GM23338 (cell line): Measurements from ENCODE around the gene PAEP. TPM values are rescaled to one million over a fixed set of nuclear protein-coding genes. Genes with fewer than 3 reads are reported as not detected.
"Not testable (repeated sequence)": the region's sequence is repeated elsewhere in the genome, so short reads cannot be mapped to it uniquely, and the experiment has no call there.

Experiments used
- ATAC-seq: fragments of 200-7000 bp; cut with Tn5 transposase; 3 replicates; pipeline ENCODE4 v1.9.1; 2020
- DNase-seq: peaks from one replicate; pipeline ENCODE4 v3.0.0-alpha.2; 2015; ENCODE audit warnings: low spot score
- H2AFZ ChIP-seq: fragments of 200-600 bp; sonication (generic); 2 replicates; pipeline ENCODE4 v1.8.0; 2016; ENCODE audit warnings: antibody characterized with exemption, mild to moderate bottlenecking, moderate library complexity
- H3F3A ChIP-seq: fragments of 200-600 bp; sonication (generic); replicated peaks from 2 replicates; pipeline ENCODE4 v1.8.0; 2017; ENCODE audit warnings: antibody characterized with exemption, mixed run types, low read depth
- H3K27ac ChIP-seq: fragments of 200-600 bp; sonication (generic); 2 replicates; pipeline ENCODE4 v1.6.1; 2016; ENCODE audit warnings: low read depth
- H3K27me3 ChIP-seq: fragments of 200-600 bp; sonication (generic); 2 replicates; pipeline ENCODE4 v1.8.0; 2016; ENCODE audit warnings: mild to moderate bottlenecking, mixed run types, moderate library complexity; ENCODE audit not compliant: insufficient read depth
- H3K36me3 ChIP-seq: fragments of 200-600 bp; sonication (generic); 2 replicates; pipeline ENCODE4 v1.8.0; 2016; ENCODE audit warnings: mild to moderate bottlenecking; ENCODE audit not compliant: insufficient read depth
- H3K4me1 ChIP-seq: fragments of 200-600 bp; sonication (generic); 2 replicates; pipeline ENCODE4 v1.8.0; 2016; ENCODE audit warnings: mild to moderate bottlenecking, moderate library complexity; ENCODE audit not compliant: insufficient read depth
- H3K4me2 ChIP-seq: fragments of 200-600 bp; sonication (generic); 2 replicates; pipeline ENCODE4 v1.7.1; 2017; ENCODE audit warnings: mixed run types
- H3K4me3 ChIP-seq: fragments of 200-600 bp; sonication (generic); 2 replicates; pipeline ENCODE4 v1.6.1; 2016; ENCODE audit warnings: mixed run types
- H3K79me2 ChIP-seq: fragments of 200-600 bp; sonication (generic); replicated peaks from 2 replicates; pipeline ENCODE4 v1.8.0; 2017; ENCODE audit warnings: mild to moderate bottlenecking; ENCODE audit not compliant: insufficient read depth
- H3K9me2 ChIP-seq: fragments of 200-600 bp; sonication (generic); 2 replicates; pipeline ENCODE4 v1.8.0; 2017; ENCODE audit not compliant: insufficient read depth
- H4K20me1 ChIP-seq: fragments of 200-600 bp; sonication (generic); replicated peaks from 2 replicates; pipeline ENCODE4 v1.8.0; 2017; ENCODE audit warnings: mild to moderate bottlenecking; ENCODE audit not compliant: insufficient read depth
- H3K27ac Mint-ChIP-seq: 2 replicates; pipeline ENCODE4 v1.8.0; 2020; ENCODE audit warnings: inconsistent platforms, mild to moderate bottlenecking, moderate library complexity, mixed read lengths
- H3K27me3 Mint-ChIP-seq: 3 replicates; pipeline ENCODE4 v1.8.0; 2022; ENCODE audit warnings: low read depth, mild to moderate bottlenecking, moderate library complexity, mixed read lengths, inconsistent platforms; ENCODE audit not compliant: insufficient read depth, poor library complexity
- H3K36me3 Mint-ChIP-seq: 3 replicates; pipeline ENCODE4 v1.8.0; 2021; ENCODE audit warnings: low read depth, mild to moderate bottlenecking, inconsistent platforms, moderate library complexity, mixed read lengths
- H3K4me1 Mint-ChIP-seq: 3 replicates; pipeline ENCODE4 v1.8.0; 2020; ENCODE audit warnings: mild to moderate bottlenecking, inconsistent platforms, mixed read lengths
- H3K4me3 Mint-ChIP-seq: 3 replicates; pipeline ENCODE4 v1.8.0; 2021; ENCODE audit warnings: moderate library complexity, mild to moderate bottlenecking, inconsistent platforms, mixed read lengths
- H3K9me3 Mint-ChIP-seq: 3 replicates; pipeline ENCODE4 v1.8.0; 2020; ENCODE audit warnings: moderate library complexity, mild to moderate bottlenecking, inconsistent platforms, mixed read lengths
- CREB1 ChIP-seq: fragments of 250-450 bp; sonication (Bioruptor Pico); IDR thresholded peaks from 2 replicates; pipeline ENCODE4 v1.5.0; 2020; ENCODE audit warnings: low read depth, mild to moderate bottlenecking, moderate library complexity
- EZH2 ChIP-seq: fragments of 200-600 bp; sonication (generic); IDR thresholded peaks from one replicate; pipeline ENCODE4 v1.8.0; 2017; ENCODE audit warnings: antibody characterized with exemption, mild to moderate bottlenecking, low read depth; ENCODE audit not compliant: unreplicated experiment
- EZH2phosphoT487 ChIP-seq: fragments of 200-600 bp; sonication (generic); IDR thresholded peaks from one replicate; pipeline ENCODE4 v1.8.1; 2018; ENCODE audit warnings: antibody characterized with exemption; ENCODE audit not compliant: unreplicated experiment
- JUNB ChIP-seq: IDR thresholded peaks from one replicate; pipeline ENCODE4 v1.6.1; 2016; ENCODE audit warnings: antibody characterized with exemption; ENCODE audit not compliant: unreplicated experiment
- POLR2AphosphoS5 ChIP-seq: IDR thresholded peaks from 2 replicates; pipeline ENCODE4 v1.6.1; 2016; ENCODE audit warnings: antibody characterized with exemption, low read depth
- REST ChIP-seq: IDR thresholded peaks from one replicate; pipeline ENCODE4 v1.6.1; 2018; ENCODE audit warnings: antibody characterized with exemption; ENCODE audit not compliant: unreplicated experiment
- ZNF114 ChIP-seq: fragments of 250-450 bp; sonication (Bioruptor Pico); IDR thresholded peaks from 2 replicates; pipeline ENCODE4 v1.5.0; 2020; ENCODE audit warnings: mild to moderate bottlenecking, moderate library complexity
- ZNF331 ChIP-seq: fragments of 250-450 bp; sonication (Bioruptor Pico); IDR thresholded peaks from 2 replicates; pipeline ENCODE4 v1.5.0; 2020; ENCODE audit warnings: low read depth, mild to moderate bottlenecking, moderate library complexity
- ZNF462 ChIP-seq: fragments of 250-450 bp; sonication (Bioruptor Pico); IDR thresholded peaks from 2 replicates; pipeline ENCODE4 v1.5.0; 2020; ENCODE audit warnings: mild to moderate bottlenecking, moderate library complexity
- polyA plus RNA-seq: library from polyadenylated mRNA; unstranded; fragments of >200 nt; fragmentation: Nextera tagmentation; extraction: Ambion mirVana; gene quantifications from 2 replicates; pipeline ENCODE4 v1.2.1, GENCODE V29; 2016
- total RNA-seq: library from RNA; depleted of rRNA; stranded (reverse); fragments of >200 nt; shearing (Covaris generic); gene quantifications from 2 replicates; pipeline ENCODE4 v1.2.3, GENCODE V29; 2014
- TF ChIP-seq, protein P1 (sequence below): IDR thresholded peaks from 2 replicates; pipeline ENCODE4 v1.6.1; 2016; ENCODE audit warnings: antibody characterized with exemption

PAEP gene
- total and polyA plus RNA-seq, 2 experiments from 2014 or later: not detected

DNA sequence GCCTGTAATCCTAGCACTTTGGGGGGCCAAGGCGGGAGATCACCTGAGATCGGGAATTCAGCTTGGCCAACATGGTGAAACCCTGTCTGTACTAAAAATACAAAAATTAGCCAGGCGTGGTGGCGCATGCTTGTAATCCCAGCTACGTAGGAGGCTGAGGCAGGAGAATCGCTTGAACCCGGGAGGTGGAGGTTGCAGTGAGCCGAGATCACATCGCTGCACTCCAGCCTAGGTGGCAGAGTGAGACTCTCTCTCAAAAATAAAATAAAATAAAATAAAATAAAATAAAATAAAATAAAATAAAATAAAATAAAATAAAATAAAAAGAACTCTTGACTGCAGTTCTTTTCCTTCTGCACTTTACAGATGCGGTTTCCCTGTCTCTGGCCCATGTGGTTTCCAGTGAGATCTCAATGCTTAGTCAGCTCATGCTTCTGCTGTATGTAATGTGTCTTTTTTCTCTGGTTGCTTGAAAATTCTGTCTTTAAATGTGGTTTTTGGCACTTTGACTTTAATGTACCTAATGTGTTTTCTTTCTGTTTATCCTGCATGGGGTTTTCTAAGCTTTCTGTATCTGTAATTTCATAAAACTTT is 32.6 kb upstream of the PAEP start:
- not testable (repeated sequence) for H3K4me2 ChIP-seq, H3K4me3 ChIP-seq, H3K27ac Mint-ChIP-seq, H3K79me2 ChIP-seq, ATAC-seq, H2AFZ ChIP-seq, H3K36me3 ChIP-seq, H3K27me3 ChIP-seq, H3K9me2 ChIP-seq, H3K27me3 Mint-ChIP-seq, H3K27ac ChIP-seq, H3F3A ChIP-seq, H4K20me1 ChIP-seq, H3K4me1 Mint-ChIP-seq, H3K9me3 Mint-ChIP-seq, H3K4me1 ChIP-seq, H3K4me3 Mint-ChIP-seq, H3K36me3 Mint-ChIP-seq, DNase-seq

DNA sequence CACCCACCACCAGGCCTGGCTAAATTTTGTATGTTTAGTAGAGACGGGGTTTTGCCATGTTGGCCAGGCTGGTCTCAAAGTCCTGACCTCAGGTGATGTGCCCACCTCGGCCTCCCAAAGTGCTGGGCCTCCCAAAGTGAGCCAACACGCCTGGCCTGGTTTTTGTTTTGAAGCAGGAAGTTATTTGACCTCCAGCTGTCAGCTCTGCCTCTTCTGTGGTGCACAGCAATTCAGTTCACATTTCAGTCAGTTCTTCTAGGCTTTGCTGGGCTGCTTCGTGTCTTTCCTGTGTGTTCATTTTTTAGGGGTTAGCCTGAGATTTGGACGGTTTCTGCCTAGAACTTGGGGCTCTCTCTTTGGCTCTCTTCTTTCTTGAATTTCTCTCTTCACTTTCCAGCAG is 31.4 kb upstream of the PAEP start:
- H3K9me3 Mint-ChIP-seq: no peaks in the 10 kb centered on the region
- H3K27ac ChIP-seq: no peak overlapping the region
- H3K27me3 Mint-ChIP-seq: peaks cover 4% of the 10 kb centered on the region
- no peak overlapping the region for H3K4me2 ChIP-seq
- peaks cover 9% of the 10 kb centered on the region; the same call in 2 of the 3 replicates for H3K4me1 Mint-ChIP-seq
- H3K4me3 Mint-ChIP-seq: no peak overlapping the region
- H4K20me1 ChIP-seq: no peaks in the 10 kb centered on the region
- no peak for ATAC-seq
- H3K4me1 ChIP-seq: no peaks in the 10 kb centered on the region; the same call in 1 of the 2 replicates
- H3K27me3 ChIP-seq: no peaks in the 10 kb centered on the region
- H3K36me3 Mint-ChIP-seq: no peaks in the 10 kb centered on the region
- no peaks in the 10 kb centered on the region for H3F3A ChIP-seq
- no peaks in the 10 kb centered on the region for H3K36me3 ChIP-seq
- no peaks in the 10 kb centered on the region for H3K9me2 ChIP-seq
- no peak overlapping the region for H3K27ac Mint-ChIP-seq
- H3K4me3 ChIP-seq: no peak overlapping the region
- no peak overlapping the region for H2AFZ ChIP-seq
- DNase-seq: no peak
- no peaks in the 10 kb centered on the region for H3K79me2 ChIP-seq
- no peak for TF ChIP-seq EZH2
- TF ChIP-seq REST: no peak
- no peak for TF ChIP-seq POLR2AphosphoS5
- TF ChIP-seq EZH2phosphoT487: no peak
- TF ChIP-seq ZNF331: no peak
- TF ChIP-seq ZNF462 (CRISPR knock-in tag): no peak
- TF ChIP-seq CREB1 (CRISPR knock-in tag): no peak
- no peak for TF ChIP-seq JUNB
- TF ChIP-seq, protein P1, sequence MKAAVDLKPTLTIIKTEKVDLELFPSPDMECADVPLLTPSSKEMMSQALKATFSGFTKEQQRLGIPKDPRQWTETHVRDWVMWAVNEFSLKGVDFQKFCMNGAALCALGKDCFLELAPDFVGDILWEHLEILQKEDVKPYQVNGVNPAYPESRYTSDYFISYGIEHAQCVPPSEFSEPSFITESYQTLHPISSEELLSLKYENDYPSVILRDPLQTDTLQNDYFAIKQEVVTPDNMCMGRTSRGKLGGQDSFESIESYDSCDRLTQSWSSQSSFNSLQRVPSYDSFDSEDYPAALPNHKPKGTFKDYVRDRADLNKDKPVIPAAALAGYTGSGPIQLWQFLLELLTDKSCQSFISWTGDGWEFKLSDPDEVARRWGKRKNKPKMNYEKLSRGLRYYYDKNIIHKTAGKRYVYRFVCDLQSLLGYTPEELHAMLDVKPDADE: no peak
- TF ChIP-seq ZNF114: no peak
